SK-N-MC (cell line): ENCODE results near the gene CHRNG.

Experiments
- EZH2 ChIP-seq: fragments of 200-600 bp; sonication (generic); IDR thresholded peaks from one replicate; pipeline ENCODE4 v1.6.1; 2017; ENCODE audit warnings: antibody characterized with exemption
- FOXP2 ChIP-seq: optimal IDR thresholded peaks from 2 replicates; pipeline ENCODE3; 2011; ENCODE audit warnings: mild to moderate bottlenecking, moderate library complexity; ENCODE audit not compliant: insufficient read depth; ENCODE audit errors: extremely low read length, control extremely low read depth
- POLR2AphosphoS5 ChIP-seq: IDR thresholded peaks from 2 replicates; pipeline ENCODE4 v1.6.1; 2012; ENCODE audit warnings: mild to moderate bottlenecking, low read depth, low read length, borderline replicate concordance

- TF ChIP-seq EZH2, result no peak
- TF ChIP-seq POLR2AphosphoS5, result no peak
- no peak for TF ChIP-seq FOXP2
Observed at GRCh38 chr2:232580648-232580981, 41.1 kb downstream of the CHRNG start.
